Breast epithelium (tissue), 3 donors: ENCODE results near the gene POLN.

Experiments
- CTCF ChIP-seq, 3 donors: fragments of 450-650 bp; IDR thresholded peaks; one replicate each; pipeline ENCODE4 v1.5.1; 2016 to 2017; ENCODE audit warnings: antibody characterized with exemption in 3 of 3, mild to moderate bottlenecking in 3 of 3, moderate library complexity in 3 of 3
- POLR2A ChIP-seq: fragments of 450-650 bp; IDR thresholded peaks from one replicate; pipeline ENCODE4 v1.6.1; 2016; ENCODE audit warnings: antibody characterized with exemption, mild to moderate bottlenecking, moderate library complexity

- no peak for TF ChIP-seq CTCF (IDR thresholded peaks at IDR 0.05)
- TF ChIP-seq POLR2A, result no peak
Observed at GRCh38 chr4:2104556-2105345, 137.2 kb downstream of the POLN start.
